Right hindlimb (tissue), 1 donor: Measurements from ENCODE around the gene UBIAD1.
"Not testable (repeated sequence)": the region's sequence is repeated elsewhere in the genome, so short reads cannot be mapped to it uniquely, and the experiment has no call there.

Experiments used
- DNase-seq: peaks from one replicate; pipeline ENCODE4 v3.0.0-alpha.2; 2018

Gene UBIAD1

GRCh38 chr1:11272832-11273594, at the start of gene UBIAD1:
Gene UBIAD1 (plus strand): TSS chr1:11273198. CDS start chr1:11273532, 334 bp downstream.
- DNase-seq, result peak; percentile 93

DNA sequence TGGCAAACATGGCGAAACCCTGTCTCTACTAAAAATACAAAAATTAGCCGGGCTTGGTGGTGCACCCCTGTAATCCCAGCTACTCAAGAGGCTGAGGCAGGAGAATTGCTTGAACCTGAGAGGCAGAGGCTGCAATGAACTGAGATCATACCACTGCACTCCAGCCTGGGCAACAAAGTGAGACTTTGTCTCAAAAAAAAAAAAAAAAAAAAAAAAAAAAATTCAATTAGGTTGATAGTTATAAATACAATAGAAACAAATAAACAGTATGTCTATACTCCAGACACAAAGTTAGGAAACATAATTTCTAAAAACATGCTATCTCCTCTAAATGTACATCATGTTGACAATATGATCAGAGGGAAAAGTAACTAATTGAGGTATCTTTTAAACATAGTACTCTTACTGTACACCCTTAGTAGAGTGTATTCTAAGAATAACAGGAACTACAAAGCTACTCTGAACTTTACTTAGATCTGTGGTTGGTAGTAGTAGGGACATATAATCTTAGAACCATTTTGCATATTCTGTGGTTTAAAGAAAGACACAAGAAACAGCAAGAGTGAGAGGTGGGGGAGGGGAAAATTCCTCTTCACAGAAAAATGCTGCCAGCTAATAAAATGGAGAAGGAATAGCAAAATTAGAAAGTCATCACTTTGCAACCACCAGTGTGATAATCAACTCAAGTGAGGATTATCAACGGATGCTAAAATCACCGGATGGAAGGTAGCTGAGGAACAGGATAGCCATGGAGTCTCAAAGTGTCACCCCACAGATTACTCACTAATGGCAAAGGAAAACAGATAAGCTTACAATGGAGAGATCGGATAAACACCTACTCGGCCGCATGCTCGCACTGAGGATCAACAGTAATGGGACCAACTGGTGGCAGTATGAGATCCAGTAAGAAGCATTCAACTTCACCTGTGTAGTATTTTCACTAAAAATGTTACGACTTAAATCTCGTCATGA, 45.6 kb upstream of the UBIAD1 start:
- no peak for DNase-seq

GRCh38 chr1:11229203-11229602, 43.8 kb upstream of the UBIAD1 start:
- DNase-seq, result no peak

DNA sequence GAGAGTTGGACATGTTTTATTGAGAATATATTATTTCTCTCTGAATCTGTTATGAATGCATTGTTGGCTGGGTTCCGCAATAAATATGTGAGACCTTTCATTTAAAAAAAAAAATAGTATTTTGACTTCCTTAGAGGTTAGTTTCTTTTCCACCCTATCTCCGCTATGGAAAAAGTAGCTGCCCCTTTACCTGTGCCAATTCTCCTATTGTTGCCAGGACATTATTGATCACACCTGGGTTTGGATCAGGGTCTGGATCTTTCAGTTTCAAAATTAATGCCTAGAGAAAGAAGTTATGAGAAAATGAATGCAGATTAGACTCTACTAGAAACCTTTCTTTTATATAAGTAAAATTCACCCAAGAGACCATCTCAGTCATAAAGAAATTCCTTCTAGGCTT, 39.8 kb upstream of the UBIAD1 start:
- DNase-seq, result no peak

DNA sequence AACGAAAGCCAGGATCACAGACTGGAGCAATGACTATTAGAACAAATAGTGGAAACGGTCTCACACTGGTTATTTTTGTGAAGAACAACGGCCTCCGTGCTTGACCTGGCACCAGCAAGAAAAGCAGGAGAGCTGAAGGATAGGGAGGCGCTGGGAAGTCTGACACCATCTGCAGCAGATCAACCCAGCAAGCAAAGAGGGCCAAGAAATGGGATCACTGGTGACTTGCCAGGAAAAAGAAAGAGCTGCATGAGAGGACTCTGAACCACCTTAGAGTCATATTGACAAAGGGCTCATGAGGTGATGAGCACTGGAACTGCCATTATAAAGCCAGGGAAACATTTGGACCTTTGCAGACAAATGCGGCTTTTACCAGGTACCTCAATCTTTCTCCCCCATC, 35.6 kb upstream of the UBIAD1 start:
- DNase-seq, result no peak

GRCh38 chr1:11238311-11238710, 34.7 kb upstream of the UBIAD1 start:
- no peak for DNase-seq

- DNase-seq, result no peak
Measured at GRCh38 chr1:11245248-11245647, 27.8 kb upstream of the UBIAD1 start.

GRCh38 chr1:11245904-11246719, 26.9 kb upstream of the UBIAD1 start:
- no peak for DNase-seq

DNA sequence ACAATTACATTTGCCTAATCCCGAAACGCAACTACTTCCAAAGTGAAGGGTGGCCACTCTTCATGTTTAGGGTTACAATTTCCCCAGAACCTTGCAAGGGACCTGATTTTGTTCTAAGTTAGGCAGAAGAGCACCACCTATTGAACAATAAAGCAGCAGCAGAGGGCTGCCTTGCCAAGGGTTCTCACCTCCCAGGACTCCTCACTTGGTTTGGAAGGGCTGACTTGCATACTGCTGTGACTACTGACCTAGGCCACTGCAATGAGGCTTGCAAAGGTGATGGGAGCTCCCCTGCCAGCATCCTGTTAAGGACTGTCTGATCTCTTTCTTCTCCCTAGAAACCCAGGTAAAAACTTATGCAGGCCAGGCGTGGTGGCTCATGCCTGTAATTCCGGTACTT, 24.8 kb upstream of the UBIAD1 start:
- no peak for DNase-seq

GRCh38 chr1:11252538-11252937, 20.5 kb upstream of the UBIAD1 start:
- no peak for DNase-seq

- DNase-seq, result no peak
Measured at GRCh38 chr1:11253226-11253625, 19.8 kb upstream of the UBIAD1 start.

DNA sequence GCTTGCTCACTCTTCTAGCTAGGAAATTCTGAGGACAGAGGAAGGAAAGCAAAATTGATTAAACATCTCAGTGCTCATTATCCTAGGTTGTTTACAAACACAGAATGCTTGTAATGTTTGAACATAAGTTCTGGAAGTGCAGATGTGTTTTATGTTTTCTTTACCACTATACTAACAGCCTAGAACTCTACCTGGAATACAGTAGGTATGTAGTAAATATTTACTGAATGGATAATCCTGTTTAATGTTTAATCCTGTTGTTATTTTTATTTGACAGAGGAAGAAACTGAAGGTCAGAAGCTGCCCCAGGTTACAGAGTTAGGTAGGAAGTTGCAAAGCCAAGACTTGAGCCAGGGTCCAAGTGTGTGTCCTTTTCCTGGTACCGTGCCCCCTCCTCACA, 16.7 kb upstream of the UBIAD1 start:
- DNase-seq, result no peak

DNA sequence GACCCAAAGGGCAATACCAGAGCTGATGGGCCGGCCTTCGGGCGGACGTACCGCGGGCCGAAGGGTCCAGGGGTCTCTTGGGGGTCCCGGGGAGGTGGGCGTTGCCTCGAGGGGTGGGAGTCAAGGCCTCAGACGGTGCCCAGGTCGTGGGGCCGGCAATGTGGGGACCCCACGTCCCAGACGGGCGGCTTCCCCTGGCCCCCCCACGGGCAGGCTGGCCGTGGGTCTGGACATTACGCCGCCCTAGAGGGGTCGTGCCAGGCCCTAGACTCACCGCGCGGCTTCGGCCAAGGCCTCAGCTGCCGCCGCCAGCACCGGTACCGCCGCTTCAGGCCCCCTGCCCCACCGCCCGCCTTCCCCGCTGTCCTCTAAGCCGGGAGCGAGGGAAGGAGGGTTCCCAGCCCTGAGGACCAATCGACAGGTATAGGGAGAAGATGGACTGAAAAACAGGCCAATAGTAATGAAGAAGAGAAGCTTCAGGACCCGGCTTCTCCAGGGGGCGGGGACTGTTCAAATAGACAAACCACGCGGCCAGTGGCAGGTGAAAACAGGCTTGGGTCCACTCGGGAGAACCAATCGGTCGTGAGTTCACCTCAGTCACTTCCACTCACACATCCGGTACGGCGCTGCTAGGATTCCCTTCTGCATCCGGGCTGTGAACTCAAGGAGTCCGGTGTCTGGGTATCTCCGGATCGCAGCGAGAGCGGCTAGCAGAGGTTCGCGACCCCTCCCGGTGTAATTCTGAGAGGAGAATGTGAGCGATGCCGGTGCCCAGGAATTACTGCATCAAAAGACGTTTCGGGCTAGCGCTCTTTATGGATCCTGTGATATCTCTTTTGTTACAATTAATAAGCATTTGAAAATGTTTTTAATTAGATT, 10.6 kb upstream of the UBIAD1 start, which contains the start of gene MTOR:
MTOR (minus strand) TSS at position 381 of the 879 bp plus-strand sequence. CDS start 3,142 bp downstream, outside the sequence.
- peak; percentile 100 for DNase-seq

DNA sequence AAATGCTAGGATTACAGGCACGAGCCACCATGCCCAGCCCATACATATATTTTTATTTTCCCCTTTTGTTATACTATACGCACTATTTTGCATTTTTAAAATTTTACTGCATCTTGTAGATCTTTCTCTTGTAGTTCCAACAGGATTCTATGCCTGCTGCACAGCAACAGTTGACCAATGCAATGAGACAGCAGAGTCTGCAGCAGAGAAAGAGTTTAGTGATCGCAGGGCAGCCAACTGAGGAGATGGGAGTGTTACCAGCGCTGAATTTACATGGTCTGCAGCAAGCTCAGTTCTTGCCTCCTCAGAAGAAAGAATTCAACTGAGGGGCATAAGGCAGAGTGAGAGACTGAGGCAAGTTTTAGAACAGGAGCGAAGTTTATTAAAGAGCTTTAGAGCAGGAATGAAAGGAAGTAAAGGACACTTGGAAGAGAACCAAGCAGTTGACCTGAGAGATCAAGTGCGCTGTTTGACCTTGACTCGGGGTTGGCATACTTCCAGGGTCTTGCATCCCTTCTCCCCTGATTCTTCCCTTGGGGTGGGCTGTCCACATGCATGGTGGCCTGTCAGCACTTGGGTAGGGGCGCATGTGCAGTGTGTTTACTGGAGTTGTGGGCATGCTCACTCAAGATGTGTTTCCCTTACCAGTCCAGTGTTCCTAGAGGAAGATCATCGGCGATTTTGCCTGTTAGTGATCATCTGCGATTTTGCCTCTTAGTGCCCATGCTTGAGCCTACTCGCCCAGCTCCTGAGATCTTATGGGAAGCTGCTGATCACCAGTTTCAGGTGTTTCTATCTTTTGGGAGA, 6.5 kb upstream of the UBIAD1 start:
- no peak for DNase-seq

DNA sequence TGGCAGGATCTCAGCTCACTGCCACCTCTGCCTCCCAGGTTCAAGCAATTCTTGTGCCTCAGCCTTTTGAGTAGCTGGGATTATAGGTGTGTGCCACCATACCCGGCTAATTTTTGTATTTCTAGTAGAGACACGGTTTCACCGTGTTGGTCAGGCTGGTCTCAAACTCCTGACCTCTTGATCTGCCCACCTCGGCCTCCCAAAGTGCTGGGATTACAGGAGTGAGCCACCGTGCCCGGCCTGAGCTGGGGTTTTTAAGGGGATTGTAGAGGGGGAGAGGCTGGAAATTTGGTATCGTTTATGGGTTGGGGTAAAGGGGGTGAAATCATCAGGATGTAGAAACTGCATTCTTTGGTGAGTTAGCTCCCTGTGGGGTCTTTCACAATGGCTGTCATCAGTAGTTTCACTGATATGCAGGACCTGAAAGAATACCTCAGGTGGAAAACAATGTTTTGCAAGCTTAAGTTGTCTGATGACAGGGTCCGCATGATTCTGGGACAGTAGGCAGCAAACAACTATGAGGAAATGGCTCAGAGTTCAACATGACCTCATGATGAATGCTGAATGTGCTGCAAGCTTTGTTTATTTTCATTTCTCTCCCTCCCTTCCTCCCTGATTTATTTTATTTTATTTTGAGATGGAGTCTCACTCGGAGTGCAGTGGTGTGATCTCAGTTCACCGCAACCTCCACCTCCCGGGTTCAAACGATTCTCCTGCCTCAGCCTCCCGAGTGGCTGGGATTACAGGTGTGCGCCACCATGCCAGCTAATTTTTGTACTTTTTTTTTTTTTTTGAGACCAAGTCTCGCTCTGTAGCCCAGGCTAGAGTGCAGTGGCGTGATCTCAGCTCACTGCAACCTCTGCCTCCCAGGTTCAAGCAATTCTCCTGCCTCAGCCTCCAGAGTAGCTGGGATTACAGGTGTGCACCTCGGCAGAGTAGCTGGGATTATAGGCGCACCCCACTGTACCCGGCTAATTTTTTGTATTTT, 5.4 kb upstream of the UBIAD1 start:
- not testable (repeated sequence) for DNase-seq

DNA sequence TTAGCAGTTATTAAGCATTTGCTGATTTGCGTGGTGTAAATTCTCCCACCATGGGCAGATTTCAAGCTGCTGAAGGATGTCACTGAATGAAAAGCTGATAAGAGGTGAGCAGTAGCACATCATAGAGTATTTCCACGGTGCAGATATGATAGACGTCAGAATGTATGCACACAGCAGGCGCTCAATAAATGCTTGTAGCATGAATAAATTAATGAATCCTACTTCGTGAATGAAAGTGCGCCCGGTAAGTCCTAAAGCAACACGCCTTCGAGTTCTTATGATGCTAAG, 510 bp upstream of the UBIAD1 start:
- no peak for DNase-seq

- no peak for DNase-seq
Measured at GRCh38 chr1:11273595-11274234, 717 bp downstream of the UBIAD1 start.

DNA sequence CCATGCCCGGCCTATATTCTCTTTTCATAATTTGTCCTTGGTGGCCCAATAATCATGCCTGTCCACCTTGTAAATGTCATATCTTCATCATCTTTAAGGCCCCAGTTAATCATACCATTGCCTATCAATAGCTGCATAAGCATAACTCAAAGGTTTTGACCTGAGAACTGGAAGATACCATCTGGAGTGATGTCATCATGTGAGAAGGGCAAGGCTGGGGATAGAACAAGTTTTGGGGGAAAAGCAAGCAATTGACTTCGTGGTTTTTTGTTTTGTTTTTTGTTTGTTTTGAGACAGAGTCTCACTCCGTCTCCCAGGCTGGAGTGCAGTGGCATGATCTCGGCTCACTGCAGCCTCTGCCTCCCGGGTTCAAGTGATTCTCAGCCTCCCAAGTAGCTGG, 6.2 kb downstream of the UBIAD1 start:
- no peak for DNase-seq

DNA sequence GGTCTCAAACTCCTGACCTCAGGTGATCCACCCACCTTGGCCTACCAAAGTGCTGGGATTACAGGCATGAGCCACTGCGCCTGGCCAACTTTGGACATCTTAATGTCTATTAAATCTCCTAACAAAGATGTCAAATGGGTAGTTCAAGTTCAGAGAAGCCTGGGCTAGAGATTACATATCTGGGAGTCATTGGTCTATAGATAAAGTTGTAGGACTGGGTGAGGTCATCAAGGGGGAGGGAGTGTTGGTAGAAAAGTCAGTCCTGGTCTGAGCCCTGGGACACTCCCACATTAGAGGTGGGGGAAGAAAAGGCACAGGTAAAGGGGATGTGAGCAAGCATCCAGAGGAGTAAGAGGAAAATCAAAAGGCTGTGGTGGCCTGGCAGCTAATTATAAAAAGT, 6.6 kb downstream of the UBIAD1 start:
- DNase-seq, result no peak
